Nephron (organoid): Measurements from ENCODE around the gene LPP.

ENCODE experiments used
- H3K27ac Mint-ChIP-seq, 3 experiments: 2 replicates each; pipeline ENCODE4 v1.8.0; 2020; ENCODE audit warnings: mixed read lengths in 3 of 3, mild to moderate bottlenecking in 2 of 3, moderate library complexity in 1 of 3
- H3K27me3 Mint-ChIP-seq: 2 replicates; pipeline ENCODE4 v1.8.0; 2021; ENCODE audit warnings: low read depth, mild to moderate bottlenecking, moderate library complexity, mixed read lengths
- H3K36me3 Mint-ChIP-seq: 2 replicates; pipeline ENCODE4 v1.8.0; 2020; ENCODE audit warnings: low read depth, mixed read lengths
- H3K4me1 Mint-ChIP-seq: 2 replicates; pipeline ENCODE4 v1.8.0; 2020; ENCODE audit warnings: mixed read lengths
- H3K4me3 Mint-ChIP-seq, 3 experiments: 2 replicates each; pipeline ENCODE4 v1.8.0; 2020; ENCODE audit warnings: mild to moderate bottlenecking in 3 of 3, mixed read lengths in 3 of 3, moderate library complexity in 2 of 3
- H3K9me3 Mint-ChIP-seq: 2 replicates; pipeline ENCODE4 v1.8.0; 2020; ENCODE audit warnings: mixed read lengths
- CTCF ChIP-seq, 3 experiments: fragments of 200-600 bp; sonication (generic); IDR thresholded peaks; one replicate each; pipeline ENCODE4 v1.5.0; 2021; ENCODE audit warnings: antibody characterized with exemption in 3 of 3; ENCODE audit not compliant: unreplicated experiment in 3 of 3

The LPP gene

GRCh38 chr3:188267790-188268335 is 113.9 kb downstream of the LPP start:
- Mint-ChIP-seq H3K27me3 (no peaks in the 10 kb centered on the region), H3K4me3 (no peak overlapping the region), H3K27ac (no peak overlapping the region), H3K9me3 (no peaks in the 10 kb centered on the region), H3K36me3 (no peaks in the 10 kb centered on the region), H3K4me1 (peaks cover 25% of the 10 kb centered on the region)
- no peak for TF ChIP-seq CTCF (IDR thresholded peaks at IDR 0.05; ENCODE audit: unreplicated experiment in 3 of 3)

- Mint-ChIP-seq H3K27me3 (no peaks in the 10 kb centered on the region), H3K36me3 (no peaks in the 10 kb centered on the region), H3K4me3 (no peak overlapping the region), H3K4me1 (peaks cover 25% of the 10 kb centered on the region), H3K27ac (no peak overlapping the region), H3K9me3 (no peaks in the 10 kb centered on the region)
- TF ChIP-seq CTCF (IDR thresholded peaks at IDR 0.05; ENCODE audit: unreplicated experiment in 3 of 3): no peak
Measured at GRCh38 chr3:188268336-188268735, 114.4 kb downstream of the LPP start.

DNA sequence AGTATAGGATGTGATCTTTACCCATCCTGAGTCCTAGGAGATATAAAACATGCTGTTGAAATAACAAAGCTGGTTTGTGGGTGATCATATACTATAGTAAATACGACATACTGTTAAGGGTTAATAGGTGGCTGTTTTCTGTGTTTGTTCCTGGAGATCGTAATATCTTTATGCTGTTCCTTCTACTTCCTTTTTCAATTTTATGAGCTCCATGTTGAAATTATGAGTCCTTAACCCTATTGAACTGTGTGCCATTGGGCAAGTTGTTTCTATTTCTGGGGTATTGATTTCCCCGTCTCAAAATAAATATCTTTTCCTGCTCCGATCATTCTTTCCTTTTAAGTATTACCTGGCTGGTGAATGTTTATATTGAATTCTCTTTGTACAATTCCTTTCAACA is 115.1 kb downstream of the LPP start:
- H3K4me1 Mint-ChIP-seq: peaks cover 27% of the 10 kb centered on the region
- peak overlapping the region in 1 of 3 experiments; percentile 9 for H3K27ac Mint-ChIP-seq
- no peaks in the 10 kb centered on the region for H3K36me3 Mint-ChIP-seq
- no peak for TF ChIP-seq CTCF (IDR thresholded peaks at IDR 0.05; ENCODE audit: unreplicated experiment in 3 of 3)
- H3K4me3 Mint-ChIP-seq: no peak overlapping the region
- H3K27me3 Mint-ChIP-seq: no peaks in the 10 kb centered on the region
- no peaks in the 10 kb centered on the region for H3K9me3 Mint-ChIP-seq

DNA sequence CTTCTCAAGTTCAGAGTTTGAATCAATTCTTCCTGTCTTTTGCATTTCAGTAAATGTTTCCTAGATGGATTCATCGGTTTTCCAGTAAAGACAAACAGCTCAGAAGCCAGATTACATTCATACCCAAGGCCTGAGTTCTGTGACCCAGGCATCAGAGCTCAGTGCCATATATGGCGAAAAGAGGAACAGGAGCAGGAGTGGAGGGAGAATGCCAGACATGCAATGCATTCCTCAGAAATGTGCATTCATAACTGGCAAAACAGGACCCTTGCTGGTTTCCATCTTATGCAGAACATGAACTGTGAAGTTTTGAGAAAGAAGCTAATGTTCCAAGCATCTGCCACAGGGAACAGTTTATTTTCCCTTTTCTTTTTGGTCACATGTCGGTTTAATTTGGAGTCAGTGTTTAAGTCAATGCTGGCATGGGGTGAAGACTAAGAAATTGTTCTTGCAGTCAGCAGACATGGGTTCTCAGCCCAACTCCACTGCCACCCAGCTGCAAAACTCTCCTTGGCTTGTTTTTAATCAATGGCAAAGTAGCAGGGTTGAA is 116.5 kb downstream of the LPP start:
- no peak for TF ChIP-seq CTCF (IDR thresholded peaks at IDR 0.05; ENCODE audit: unreplicated experiment in 3 of 3)
- Mint-ChIP-seq H3K36me3 (no peaks in the 10 kb centered on the region), H3K9me3 (no peaks in the 10 kb centered on the region), H3K4me3 (no peak overlapping the region), H3K4me1 (peaks cover 32% of the 10 kb centered on the region), H3K27ac (peak overlapping the region; percentile 60 to 85 (median 73)), H3K27me3 (no peaks in the 10 kb centered on the region)

DNA sequence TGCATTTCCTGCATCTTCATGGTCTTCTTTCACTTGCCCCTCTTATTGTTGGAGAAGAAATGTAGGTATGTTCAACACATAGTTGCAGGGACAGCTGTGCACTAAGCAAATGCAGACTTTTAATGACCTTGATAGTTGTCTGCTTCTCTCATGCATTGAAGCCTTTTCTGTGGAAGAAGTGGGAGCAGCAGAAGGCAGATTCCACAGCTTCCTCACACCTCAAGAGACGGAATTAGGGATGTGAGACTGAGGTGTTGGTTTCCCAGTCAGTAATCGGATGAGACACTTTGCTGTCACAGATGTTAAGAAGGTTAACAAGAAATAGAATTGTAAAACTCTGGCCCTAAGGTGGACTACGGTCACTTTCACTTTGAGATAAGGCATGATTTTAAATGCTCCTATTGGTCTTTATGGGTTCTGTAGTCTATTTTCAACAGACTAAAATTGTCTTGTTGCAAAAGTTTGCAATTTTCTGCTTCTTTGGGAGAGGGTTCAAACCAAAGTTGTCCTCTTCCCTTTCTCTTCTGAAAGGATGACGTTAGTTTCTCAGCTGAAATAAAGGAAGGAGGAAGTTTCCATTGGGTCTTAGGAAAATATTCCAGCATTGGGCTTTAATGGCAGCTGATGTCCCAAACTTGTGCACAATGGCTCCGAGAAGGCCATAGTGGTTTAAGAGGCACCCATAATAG is 117.4 kb downstream of the LPP start:
- Mint-ChIP-seq H3K9me3 (no peaks in the 10 kb centered on the region), H3K27ac (peak overlapping the region; percentile 34 to 85 (median 73)), H3K4me1 (peaks cover 37% of the 10 kb centered on the region), H3K27me3 (no peaks in the 10 kb centered on the region), H3K4me3 (no peak overlapping the region), H3K36me3 (peaks cover 3% of the 10 kb centered on the region)
- TF ChIP-seq CTCF (IDR thresholded peaks at IDR 0.05; ENCODE audit: unreplicated experiment in 3 of 3): no peak
